Caco-2 (cell line): ENCODE data around the gene FADS3. TPM values are rescaled to one million over a fixed set of nuclear protein-coding genes. Genes with fewer than 3 reads are reported as not detected.

Experiments used
- BruUV-seq: library from RNA; stranded (reverse); fragments of 400-500 nt; replicated peaks from 2 replicates; lab custom pipeline; 2021; lab: Mats Ljungman, UMichigan
- CTCF ChIA-PET: fragments of 300-600 bp; sonication (Branson Sonifier 250); formaldehyde crosslinking; loops from one replicate; lab custom pipeline; 2022; ENCODE audit warnings: antibody characterized with exemption; lab: Charles Lee
- POLR2A ChIA-PET: fragments of 300-600 bp; sonication (Branson Sonifier 250); formaldehyde crosslinking; loops from one replicate; lab custom pipeline; 2022; ENCODE audit warnings: antibody characterized with exemption; lab: Charles Lee
- DNase-seq, 2 experiments: peaks; one replicate each; pipeline versions ENCODE4 v3.0.0 to v3.0.0-alpha.2; 2020 to 2022
- H3K27me3 ChIP-seq: replicated peaks from 2 replicates; pipeline ENCODE4 v1.6.0; 2011; ENCODE audit warnings: low read length; ENCODE audit not compliant: control insufficient read depth, insufficient read depth
- H3K36me3 ChIP-seq: 2 replicates; pipeline ENCODE4 v1.5.1; 2011; ENCODE audit warnings: low read length; ENCODE audit not compliant: control insufficient read depth, insufficient read depth
- H3K4me1 ChIP-seq: fragments of 250-450 bp; sonication (Bioruptor Pico); 2 replicates; pipeline ENCODE4 v1.5.1; 2020; ENCODE audit warnings: mild to moderate bottlenecking
- H3K4me3 ChIP-seq: 2 replicates; pipeline ENCODE4 v1.5.1; 2011; ENCODE audit warnings: low read depth, mild to moderate bottlenecking, control low read depth, low read length
- H3K9me3 ChIP-seq: fragments of 250-450 bp; sonication (Bioruptor Pico); 2 replicates; pipeline ENCODE4 v1.5.1; 2020; ENCODE audit warnings: mild to moderate bottlenecking, moderate library complexity
- H3K27ac Mint-ChIP-seq: one replicate; pipeline ENCODE4 v1.8.0; 2022; ENCODE audit warnings: mixed read lengths; ENCODE audit not compliant: unreplicated experiment
- H3K27me3 Mint-ChIP-seq: one replicate; pipeline ENCODE4 v1.8.0; 2022; ENCODE audit warnings: mixed read lengths; ENCODE audit not compliant: insufficient read depth, unreplicated experiment
- H3K36me3 Mint-ChIP-seq: one replicate; pipeline ENCODE4 v1.8.0; 2022; ENCODE audit warnings: mild to moderate bottlenecking, mixed read lengths; ENCODE audit not compliant: insufficient read depth, unreplicated experiment
- H3K4me1 Mint-ChIP-seq: one replicate; pipeline ENCODE4 v1.8.0; 2022; ENCODE audit warnings: low read depth, mixed read lengths; ENCODE audit not compliant: unreplicated experiment
- H3K4me3 Mint-ChIP-seq: one replicate; pipeline ENCODE4 v1.8.0; 2022; ENCODE audit warnings: mild to moderate bottlenecking, moderate library complexity, mixed read lengths; ENCODE audit not compliant: unreplicated experiment
- H3K9me3 Mint-ChIP-seq: one replicate; pipeline ENCODE4 v1.8.0; 2022; ENCODE audit warnings: mixed read lengths; ENCODE audit not compliant: unreplicated experiment
- CTCF ChIP-seq, 2 experiments: fragments of 200-600 bp in 1 of 2; IDR thresholded peaks; 1 replicate in 1 of 2; 2 replicates in 1 of 2; pipeline versions ENCODE4 v1.5.1 to v1.8.0; 2011 to 2022; ENCODE audit warnings: antibody characterized with exemption in 1 of 2, control low read depth in 1 of 2, inconsistent platforms in 1 of 2, low read depth in 1 of 2, low read length in 1 of 2, mild to moderate bottlenecking in 1 of 2, moderate library complexity in 1 of 2; ENCODE audit not compliant: insufficient read depth in 1 of 2, severe bottlenecking in 1 of 2, unreplicated experiment in 1 of 2
- intact Hi-C: fragments of 100-400 bp; cut with micrococcal nuclease; formaldehyde crosslinking; loops from one replicate; pipeline ENCODE4 v1.10.0; 2022; ENCODE audit not compliant: unreplicated experiment
- total RNA-seq: library from RNA; stranded (reverse); gene quantifications from 2 replicates; pipeline ENCODE4 v1.2.3, GENCODE V29; 2022

FADS3 gene
- total RNA-seq, 1 experiment from 2014 or later: 32.7 TPM

- intact Hi-C loops: no loop called here
- no peaks in the 10 kb centered on the region for H3K9me3 ChIP-seq
- no peak overlapping the region for H3K4me3 ChIP-seq
- ChIA-PET POLR2A (no interaction called here), CTCF (interaction anchor here (1.5 kb wide), 1 partner anchor 19 kb away, joined by 4 read pairs; no protein-coding TSS in a partner anchor)
- no peak overlapping the region for H3K27ac Mint-ChIP-seq
- no peaks in the 10 kb centered on the region for H3K36me3 Mint-ChIP-seq
- DNase-seq: no peak
- H3K27me3 Mint-ChIP-seq: no peaks in the 10 kb centered on the region
- H3K4me1 ChIP-seq: peaks cover 5% of the 10 kb centered on the region; the same call in 1 of the 2 replicates
- no peak for TF ChIP-seq CTCF (IDR thresholded peaks at IDR 0.05; ENCODE audit: insufficient read depth in 1 of 2, low read depth in 1 of 2, low read length in 1 of 2, severe bottlenecking in 1 of 2, unreplicated experiment in 1 of 2)
- peaks cover 13% of the 10 kb centered on the region for H3K4me1 Mint-ChIP-seq
- no peak overlapping the region for H3K4me3 Mint-ChIP-seq
- no peaks in the 10 kb centered on the region for H3K36me3 ChIP-seq
- BruUV-seq: no TSS peak
- H3K9me3 Mint-ChIP-seq: no peaks in the 10 kb centered on the region
- H3K27me3 ChIP-seq: no peaks in the 10 kb centered on the region
These were observed 12.2 kb downstream of the FADS3 start for GRCh38 chr11:61879152-61879551.

- intact Hi-C loops: no loop called here
- TF ChIP-seq CTCF (IDR thresholded peaks at IDR 0.05; ENCODE audit: insufficient read depth in 1 of 2, low read depth in 1 of 2, low read length in 1 of 2, severe bottlenecking in 1 of 2, unreplicated experiment in 1 of 2): no peak
- Mint-ChIP-seq H3K9me3 (no peaks in the 10 kb centered on the region), H3K4me3 (no peak overlapping the region), H3K27me3 (no peaks in the 10 kb centered on the region), H3K4me1 (peaks cover under 1% of the 10 kb centered on the region), H3K27ac (no peak overlapping the region), H3K36me3 (no peaks in the 10 kb centered on the region)
- Histone ChIP-seq H3K4me3 (no peak overlapping the region), H3K36me3 (no peaks in the 10 kb centered on the region), H3K9me3 (no peaks in the 10 kb centered on the region), H3K4me1 (no peaks in the 10 kb centered on the region), H3K27me3 (no peaks in the 10 kb centered on the region)
- BruUV-seq: no TSS peak
- DNase-seq: no peak
- ChIA-PET CTCF (no interaction called here), POLR2A (no interaction called here)
These were observed 15.6 kb downstream of the FADS3 start for GRCh38 chr11:61875698-61876097.

DNA sequence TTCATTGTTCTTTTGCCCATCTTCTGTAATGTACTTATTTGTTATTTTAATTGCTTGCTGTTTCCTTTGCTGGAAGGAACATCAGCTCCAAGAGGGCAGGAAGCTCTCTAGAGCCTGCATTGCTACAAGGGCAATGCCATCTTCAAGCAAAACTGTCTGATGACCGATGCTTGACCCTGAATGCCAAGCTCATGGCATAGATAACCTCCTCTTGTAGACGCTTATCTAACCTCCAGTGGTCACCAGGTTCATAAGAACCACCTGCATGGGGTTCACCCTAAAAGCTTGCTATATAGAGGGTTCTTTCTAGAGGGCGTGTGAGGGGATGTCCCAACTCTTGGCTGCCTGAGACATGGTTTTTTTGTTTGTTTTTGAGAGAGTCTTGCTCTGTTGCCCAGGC, 16.5 kb downstream of the FADS3 start:
- BruUV-seq: no TSS peak
- Mint-ChIP-seq H3K27me3 (no peaks in the 10 kb centered on the region), H3K9me3 (no peaks in the 10 kb centered on the region), H3K36me3 (no peaks in the 10 kb centered on the region), H3K27ac (no peak overlapping the region), H3K4me3 (no peak overlapping the region), H3K4me1 (no peaks in the 10 kb centered on the region)
- POLR2A ChIA-PET: no interaction called here
- CTCF ChIA-PET: interaction anchor here (0.9 kb wide), 1 partner anchor 10 kb away, joined by 6 read pairs; no protein-coding TSS in a partner anchor
- TF ChIP-seq CTCF (IDR thresholded peaks at IDR 0.05; ENCODE audit: insufficient read depth in 1 of 2, low read depth in 1 of 2, low read length in 1 of 2, severe bottlenecking in 1 of 2, unreplicated experiment in 1 of 2): no peak
- H3K27me3 ChIP-seq: no peaks in the 10 kb centered on the region
- intact Hi-C loops: no loop called here
- H3K4me3 ChIP-seq: no peak overlapping the region
- 0 out of 2 replicates have a peak, but pooled peaks cover 2% of the 10 kb centered on the region for H3K4me1 ChIP-seq
- DNase-seq: no peak
- H3K36me3 ChIP-seq: no peaks in the 10 kb centered on the region
- H3K9me3 ChIP-seq: no peaks in the 10 kb centered on the region
